Measurements from ENCODE around the gene ARL6IP1. TPM values are rescaled to one million over a fixed set of nuclear protein-coding genes. Genes with fewer than 3 reads are reported as not detected.
A peak's percentile ranks its signal among the peaks of the same experiment; 100 is the strongest.

Gene ARL6IP1
- total and polyA plus RNA-seq, 2 of the 13 experiments (the other 11 are each of a cell fraction or from before 2014, with no cell fraction given): 263 to 373 TPM

- H3K4me2 ChIP-seq (ENCODE audit: low read depth, low read length): peak overlapping the region; percentile 97
- POLR2A ChIA-PET: interaction anchor here (1.4 to 8.7 kb wide), 2 partner anchors 9 to 17 kb away, joined by 3 to 545 read pairs; partner anchors contain the start of gene ARL6IP1
- H3K9ac ChIP-seq (ENCODE audit: insufficient read depth, low read depth, low read length): peak overlapping the region; percentile 14; the same call in 1 of the 2 replicates
- H3K4me3 ChIP-seq (replicated peaks in 1 of 3; ENCODE audit: insufficient read depth in 1 of 3, low read depth in 2 of 3, low read length in 3 of 3): peak overlapping the region in 1 of 3 experiments; percentile 20; a peak in 1 of 6 replicates
- intact Hi-C loops (cut with micrococcal nuclease; ENCODE audit: unreplicated experiment) (no loop called here), in situ Hi-C loops (cut with HindIII; ENCODE audit: extremely low pct_ligation_motif_present, low pct_unique_long_range_greater_than_20kb) (no loop called here)
- peaks cover 74% of the 10 kb centered on the region for H4K20me1 ChIP-seq (ENCODE audit: insufficient read depth, low read length)
- H3K27me3 ChIP-seq (ENCODE audit: control insufficient read depth in 1 of 2, insufficient read depth in 2 of 2, low read length in 2 of 2): peaks cover 0 to 7% of the 10 kb centered on the region in 2 experiments; a peak in 1 of 5 replicates
- peaks cover 45 to 72% of the 10 kb centered on the region in 2 experiments for H3K36me3 ChIP-seq (replicated peaks in 1 of 2; ENCODE audit: control insufficient read depth in 1 of 2, insufficient read depth in 2 of 2, low read length in 2 of 2)
- CTCF ChIA-PET (ENCODE audit: low intra/inter-chr PET ratio, low total read pairs): no interaction called here
- FAIRE-seq: no peak
- no peak overlapping the region for H2AFZ ChIP-seq (ENCODE audit: low read length)
- TF ChIP-seq POLR2G (IDR thresholded peaks at IDR 0.05; ENCODE audit: low read depth, low read length) (peak; percentile 10), ZFP1 (CRISPR knock-in tag; IDR thresholded peaks at IDR 0.05) (no peak), ZNF674 (CRISPR knock-in tag; IDR thresholded peaks at IDR 0.05; ENCODE audit: low read depth) (no peak), GRHL1 (CRISPR knock-in tag; conservative IDR thresholded peaks at IDR 0.05) (no peak), RBFOX2 (IDR thresholded peaks at IDR 0.05; ENCODE audit: low read depth, low read length) (peak; percentile 63), CEBPZ (IDR thresholded peaks at IDR 0.05; ENCODE audit: low read length) (no peak), RBM22 (optimal IDR thresholded peaks at IDR 0.05; ENCODE audit: low read length) (peak; percentile 92)
- TF ChIP-seq, protein P1, sequence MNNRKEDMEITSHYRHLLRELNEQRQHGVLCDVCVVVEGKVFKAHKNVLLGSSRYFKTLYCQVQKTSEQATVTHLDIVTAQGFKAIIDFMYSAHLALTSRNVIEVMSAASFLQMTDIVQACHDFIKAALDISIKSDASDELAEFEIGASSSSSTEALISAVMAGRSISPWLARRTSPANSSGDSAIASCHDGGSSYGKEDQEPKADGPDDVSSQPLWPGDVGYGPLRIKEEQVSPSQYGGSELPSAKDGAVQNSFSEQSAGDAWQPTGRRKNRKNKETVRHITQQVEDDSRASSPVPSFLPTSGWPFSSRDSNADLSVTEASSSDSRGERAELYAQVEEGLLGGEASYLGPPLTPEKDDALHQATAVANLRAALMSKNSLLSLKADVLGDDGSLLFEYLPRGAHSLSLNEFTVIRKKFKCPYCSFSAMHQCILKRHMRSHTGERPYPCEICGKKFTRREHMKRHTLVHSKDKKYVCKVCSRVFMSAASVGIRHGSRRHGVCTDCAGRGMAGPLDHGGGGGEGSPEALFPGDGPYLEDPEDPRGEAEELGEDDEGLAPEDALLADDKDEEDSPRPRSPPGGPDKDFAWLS (CRISPR knock-in tag; IDR thresholded peaks at IDR 0.05; ENCODE audit: borderline replicate concordance): 0 out of 2 replicates have a peak, but pooled peaks have one; percentile 5
- H3K79me2 ChIP-seq (ENCODE audit: insufficient read depth, low read length): peaks cover 71% of the 10 kb centered on the region
- no peaks in the 10 kb centered on the region for H3K9me3 ChIP-seq (ENCODE audit: low read length)
- no peak overlapping the region for H3K27ac ChIP-seq (ENCODE audit: extremely low read length, insufficient read depth, low read length)
- no peak for ATAC-seq
- 87% methylated on average over 8 of the region's 8 CpGs for WGBS (ENCODE audit: low lambda C conversion rate)
- DNase-seq (ENCODE audit: low spot score): no peak
- peaks cover 54% of the 10 kb centered on the region for H3K4me1 ChIP-seq (ENCODE audit: insufficient read depth, low read length)
- no TSS peak for BruUV-seq (replicated peaks)
These were observed 16.3 kb downstream of the ARL6IP1 start for GRCh38 chr16:18784917-18785623.
